LNCaP clone FGC (cell line): Measurements from ENCODE around the gene VGLL4.

ENCODE experiments used
- DNase-seq: peaks from one replicate; pipeline ENCODE4 v3.0.0-alpha.2; 2011; ENCODE audit warnings: low read depth
- H3K4me3 ChIP-seq: 2 replicates; pipeline ENCODE4 v1.5.1; 2011; ENCODE audit warnings: mild to moderate bottlenecking, low read depth, low read length, control low read depth
- CTCF ChIP-seq: IDR thresholded peaks from 2 replicates; pipeline ENCODE4 v1.5.1; 2012; ENCODE audit warnings: mild to moderate bottlenecking; ENCODE audit not compliant: control insufficient read depth, insufficient read depth; ENCODE audit errors: extremely low read depth

Gene VGLL4

GRCh38 chr3:11545186-11545851 lies 98.4 kb downstream of the VGLL4 start:
- TF ChIP-seq CTCF: no peak
- DNase-seq: no peak
- no peak overlapping the region for H3K4me3 ChIP-seq

GRCh38 chr3:11544412-11545181 lies 99.1 kb downstream of the VGLL4 start:
- no peak overlapping the region for H3K4me3 ChIP-seq
- no peak for TF ChIP-seq CTCF
- no peak for DNase-seq

GRCh38 chr3:11543948-11544387 lies 99.7 kb downstream of the VGLL4 start:
- no peak for DNase-seq
- TF ChIP-seq CTCF: no peak
- H3K4me3 ChIP-seq: no peak overlapping the region

GRCh38 chr3:11543141-11543947 lies 100.4 kb downstream of the VGLL4 start:
- DNase-seq: no peak
- TF ChIP-seq CTCF: no peak
- no peak overlapping the region for H3K4me3 ChIP-seq

- no peak for TF ChIP-seq CTCF
- no peak for DNase-seq
These were observed 101.2 kb downstream of the VGLL4 start for GRCh38 chr3:11542551-11542950.

GRCh38 chr3:11541321-11542303 lies 102.1 kb downstream of the VGLL4 start:
- no peak for TF ChIP-seq CTCF
- DNase-seq: no peak
- no peak overlapping the region for H3K4me3 ChIP-seq

More at GRCh38 chr3:11542551-11542950, 101.2 kb downstream of the VGLL4 start:
- H3K4me3 ChIP-seq: no peak overlapping the region
